Thyroid gland (tissue), 4 donors: ENCODE measurements around the gene LTN1. TPM values are rescaled to one million over a fixed set of nuclear protein-coding genes. Genes with fewer than 3 reads are reported as not detected.

Source experiments
- DNase-seq, 2 donors: peaks; one replicate each; pipeline ENCODE4 v3.0.0-alpha.2; 2019
- H3K27ac ChIP-seq, 3 donors: fragments of 200-600 bp; sonication (generic); 1 replicate in 2 of 3; 2 replicates in 1 of 3; pipeline ENCODE4 v1.5.1; 2016 to 2019; ENCODE audit warnings: mild to moderate bottlenecking in 1 of 3, moderate library complexity in 1 of 3
- H3K27me3 ChIP-seq: fragments of 200-600 bp; sonication (generic); one replicate; pipeline ENCODE4 v1.5.1; 2019
- H3K36me3 ChIP-seq, 2 donors: fragments of 200-600 bp; sonication (generic); one replicate each; pipeline ENCODE4 v1.5.1; 2016 to 2019
- H3K4me1 ChIP-seq, 2 donors: fragments of 200-600 bp; sonication (generic); one replicate each; pipeline ENCODE4 v1.5.1; 2017 to 2019
- H3K4me3 ChIP-seq, 3 donors: fragments of 200-600 bp; sonication (generic); replicated peaks in 1 of 3; 1 replicate in 2 of 3; 2 replicates in 1 of 3; pipeline ENCODE4 v1.5.1; 2016; ENCODE audit warnings: mild to moderate bottlenecking in 1 of 3
- H3K9me3 ChIP-seq: fragments of 200-600 bp; sonication (generic); one replicate; pipeline ENCODE4 v1.5.1; 2017
- POLR2A ChIP-seq, 2 donors: fragments of 450-650 bp; IDR thresholded peaks; one replicate each; pipeline ENCODE4 v1.6.1; 2017; ENCODE audit warnings: antibody characterized with exemption in 2 of 2, mild to moderate bottlenecking in 2 of 2, moderate library complexity in 1 of 2
- WGBS, 2 donors: methylation state at CpG; one replicate each; pipeline ENCODE4 v1.1.5; 2017; 5-methylcytosine and 5-hydroxymethylcytosine counted together
- intact Hi-C: fragments of 100-400 bp; cut with DNase I; formaldehyde crosslinking; loops from one replicate; pipeline ENCODE4 v1.15.1; 2023
- total RNA-seq, 4 donors: library from RNA; depleted of rRNA; stranded (reverse); fragments of >200 nt; gene quantifications; one replicate each; pipeline ENCODE4 v1.2.3, GENCODE V29; 2016
- TF ChIP-seq, protein P1 (sequence below), 6 experiments: fragments of 200-600 bp in 3 of 6; fragments of 450-650 bp in 3 of 6; sonication (generic) in 3 of 6; IDR thresholded peaks; one replicate each; pipeline ENCODE4 v1.5.1; 2016 to 2019; ENCODE audit warnings: antibody characterized with exemption in 6 of 6, mild to moderate bottlenecking in 2 of 6, inconsistent platforms in 1 of 6, moderate library complexity in 1 of 6

Gene LTN1, protein sequence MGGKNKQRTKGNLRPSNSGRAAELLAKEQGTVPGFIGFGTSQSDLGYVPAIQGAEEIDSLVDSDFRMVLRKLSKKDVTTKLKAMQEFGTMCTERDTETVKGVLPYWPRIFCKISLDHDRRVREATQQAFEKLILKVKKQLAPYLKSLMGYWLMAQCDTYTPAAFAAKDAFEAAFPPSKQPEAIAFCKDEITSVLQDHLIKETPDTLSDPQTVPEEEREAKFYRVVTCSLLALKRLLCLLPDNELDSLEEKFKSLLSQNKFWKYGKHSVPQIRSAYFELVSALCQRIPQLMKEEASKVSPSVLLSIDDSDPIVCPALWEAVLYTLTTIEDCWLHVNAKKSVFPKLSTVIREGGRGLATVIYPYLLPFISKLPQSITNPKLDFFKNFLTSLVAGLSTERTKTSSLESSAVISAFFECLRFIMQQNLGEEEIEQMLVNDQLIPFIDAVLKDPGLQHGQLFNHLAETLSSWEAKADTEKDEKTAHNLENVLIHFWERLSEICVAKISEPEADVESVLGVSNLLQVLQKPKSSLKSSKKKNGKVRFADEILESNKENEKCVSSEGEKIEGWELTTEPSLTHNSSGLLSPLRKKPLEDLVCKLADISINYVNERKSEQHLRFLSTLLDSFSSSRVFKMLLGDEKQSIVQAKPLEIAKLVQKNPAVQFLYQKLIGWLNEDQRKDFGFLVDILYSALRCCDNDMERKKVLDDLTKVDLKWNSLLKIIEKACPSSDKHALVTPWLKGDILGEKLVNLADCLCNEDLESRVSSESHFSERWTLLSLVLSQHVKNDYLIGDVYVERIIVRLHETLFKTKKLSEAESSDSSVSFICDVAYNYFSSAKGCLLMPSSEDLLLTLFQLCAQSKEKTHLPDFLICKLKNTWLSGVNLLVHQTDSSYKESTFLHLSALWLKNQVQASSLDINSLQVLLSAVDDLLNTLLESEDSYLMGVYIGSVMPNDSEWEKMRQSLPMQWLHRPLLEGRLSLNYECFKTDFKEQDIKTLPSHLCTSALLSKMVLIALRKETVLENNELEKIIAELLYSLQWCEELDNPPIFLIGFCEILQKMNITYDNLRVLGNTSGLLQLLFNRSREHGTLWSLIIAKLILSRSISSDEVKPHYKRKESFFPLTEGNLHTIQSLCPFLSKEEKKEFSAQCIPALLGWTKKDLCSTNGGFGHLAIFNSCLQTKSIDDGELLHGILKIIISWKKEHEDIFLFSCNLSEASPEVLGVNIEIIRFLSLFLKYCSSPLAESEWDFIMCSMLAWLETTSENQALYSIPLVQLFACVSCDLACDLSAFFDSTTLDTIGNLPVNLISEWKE (N-terminal part only)
- total RNA-seq: 10 to 100 TPM; 25.5 to 45.3 (median 28.8) TPM

- H3K27ac ChIP-seq: peak within 1 kb of the TSS; percentile 46 to 81 (median 79)
- peak; percentile 99 for DNase-seq
- H3K27me3 ChIP-seq: no peaks in the 10 kb centered on the region
- intact Hi-C loops: loop anchor here (5.0 kb wide), 1 partner anchor 35 kb away; no protein-coding TSS in a partner anchor
- WGBS, 2 donors: 1% methylated on average over 40 to 43 of the region's 43 CpGs
- TF ChIP-seq, protein P1, sequence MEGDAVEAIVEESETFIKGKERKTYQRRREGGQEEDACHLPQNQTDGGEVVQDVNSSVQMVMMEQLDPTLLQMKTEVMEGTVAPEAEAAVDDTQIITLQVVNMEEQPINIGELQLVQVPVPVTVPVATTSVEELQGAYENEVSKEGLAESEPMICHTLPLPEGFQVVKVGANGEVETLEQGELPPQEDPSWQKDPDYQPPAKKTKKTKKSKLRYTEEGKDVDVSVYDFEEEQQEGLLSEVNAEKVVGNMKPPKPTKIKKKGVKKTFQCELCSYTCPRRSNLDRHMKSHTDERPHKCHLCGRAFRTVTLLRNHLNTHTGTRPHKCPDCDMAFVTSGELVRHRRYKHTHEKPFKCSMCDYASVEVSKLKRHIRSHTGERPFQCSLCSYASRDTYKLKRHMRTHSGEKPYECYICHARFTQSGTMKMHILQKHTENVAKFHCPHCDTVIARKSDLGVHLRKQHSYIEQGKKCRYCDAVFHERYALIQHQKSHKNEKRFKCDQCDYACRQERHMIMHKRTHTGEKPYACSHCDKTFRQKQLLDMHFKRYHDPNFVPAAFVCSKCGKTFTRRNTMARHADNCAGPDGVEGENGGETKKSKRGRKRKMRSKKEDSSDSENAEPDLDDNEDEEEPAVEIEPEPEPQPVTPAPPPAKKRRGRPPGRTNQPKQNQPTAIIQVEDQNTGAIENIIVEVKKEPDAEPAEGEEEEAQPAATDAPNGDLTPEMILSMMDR (IDR thresholded peaks at IDR 0.05): no peak
- peak in 1 of 2 donors; percentile 68 for TF ChIP-seq POLR2A (IDR thresholded peaks at IDR 0.05)
- peaks cover 9 to 14% of the 10 kb centered on the region in 2 donors for H3K4me1 ChIP-seq
- H3K9me3 ChIP-seq: no peaks in the 10 kb centered on the region
- H3K4me3 ChIP-seq: peak within 1 kb of the TSS; percentile 45 to 79 (median 77)
- no peaks in the 10 kb centered on the region for H3K36me3 ChIP-seq
Observed at GRCh38 chr21:28992526-28993292, at the start of gene LTN1. LTN1 (minus strand) TSS chr21:28992877; CDS start chr21:28992805, 72 bp downstream.

DNA sequence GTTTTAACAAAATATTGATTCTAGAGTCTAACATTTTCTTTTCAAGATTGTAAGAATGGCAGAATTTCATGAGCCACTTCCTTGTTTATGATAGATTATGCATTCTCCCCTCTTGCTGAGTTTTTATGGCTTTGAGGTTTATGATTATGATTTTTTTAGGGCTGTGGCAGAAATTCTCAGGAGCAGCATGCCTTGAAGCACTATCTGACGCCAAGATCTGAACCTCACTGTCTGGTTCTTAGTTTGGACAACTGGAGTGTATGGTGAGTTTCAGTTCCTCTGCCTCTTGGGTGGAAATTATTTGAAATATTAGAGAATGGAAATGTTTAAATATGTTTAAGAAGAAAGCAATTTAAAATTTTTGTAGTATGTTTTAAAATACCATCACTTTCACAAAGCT, 42.0 kb upstream of the LTN1 start:
- 48 to 81% methylated on average over 1 of the region's 1 CpG for WGBS, 2 donors
- no peak overlapping the region for H3K4me3 ChIP-seq
- intact Hi-C loops: no loop called here
- H3K27me3 ChIP-seq: no peaks in the 10 kb centered on the region
- no peak overlapping the region for H3K27ac ChIP-seq
- no peak for DNase-seq
- H3K9me3 ChIP-seq: no peaks in the 10 kb centered on the region
- TF ChIP-seq, protein P1 (IDR thresholded peaks at IDR 0.05): no peak
- TF ChIP-seq POLR2A (IDR thresholded peaks at IDR 0.05): no peak
- peaks cover 60 to 66% of the 10 kb centered on the region in 2 donors for H3K36me3 ChIP-seq
- peaks cover 0 to 3% of the 10 kb centered on the region in 2 donors for H3K4me1 ChIP-seq

DNA sequence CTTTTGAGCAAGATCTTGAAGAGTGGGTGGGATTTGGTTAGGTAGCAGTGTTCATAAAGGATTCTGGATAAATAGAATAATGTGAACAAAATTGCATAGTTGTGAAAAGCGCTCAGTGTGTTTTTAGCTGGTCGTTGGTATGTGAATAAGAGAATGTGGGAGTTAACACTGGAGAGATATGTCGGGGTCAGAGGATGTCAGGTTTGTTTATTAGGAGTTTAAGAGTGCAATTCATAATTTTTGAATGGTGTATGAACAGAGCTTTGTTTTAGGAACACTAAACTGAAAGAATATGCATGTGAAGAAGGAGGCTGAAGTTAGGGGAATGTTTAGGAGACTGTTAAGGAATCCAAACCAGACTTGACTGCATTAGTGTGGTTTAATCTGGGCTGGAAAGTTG, 41.2 kb upstream of the LTN1 start:
- WGBS, 2 donors: 91 to 93% methylated on average over 3 of the region's 3 CpGs
- Histone ChIP-seq H3K4me3 (no peak overlapping the region), H3K4me1 (peaks cover 0 to 3% of the 10 kb centered on the region in 2 donors), H3K9me3 (no peaks in the 10 kb centered on the region), H3K36me3 (peaks cover 52 to 58% of the 10 kb centered on the region in 2 donors), H3K27me3 (no peaks in the 10 kb centered on the region), H3K27ac (no peak overlapping the region)
- DNase-seq: no peak
- TF ChIP-seq, protein P1 (IDR thresholded peaks at IDR 0.05): no peak
- no peak for TF ChIP-seq POLR2A (IDR thresholded peaks at IDR 0.05)
- intact Hi-C loops: no loop called here

DNA sequence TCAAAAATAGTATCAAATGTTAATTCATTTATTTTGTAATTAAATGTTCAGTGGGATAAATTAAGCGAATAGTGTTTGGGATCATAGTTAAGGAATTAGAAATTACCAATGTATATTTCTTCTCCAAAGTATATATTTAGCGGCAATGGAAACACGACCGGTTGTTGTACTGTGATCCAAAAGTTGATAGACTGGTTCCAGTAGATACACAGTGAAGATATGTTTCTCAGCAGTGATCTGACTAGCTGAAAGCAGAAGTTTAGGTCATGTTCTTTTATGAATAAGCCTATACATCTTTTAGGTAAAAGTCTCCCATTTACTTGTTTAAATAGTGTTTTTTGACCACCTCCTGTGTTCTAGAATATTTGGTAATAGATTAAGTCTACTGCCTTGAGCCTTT, 40.6 kb upstream of the LTN1 start:
- H3K36me3 ChIP-seq: peaks cover 47 to 52% of the 10 kb centered on the region in 2 donors
- no peaks in the 10 kb centered on the region for H3K9me3 ChIP-seq
- H3K4me1 ChIP-seq: peaks cover 0 to 3% of the 10 kb centered on the region in 2 donors
- H3K27me3 ChIP-seq: no peaks in the 10 kb centered on the region
- intact Hi-C loops: no loop called here
- no peak for TF ChIP-seq POLR2A (IDR thresholded peaks at IDR 0.05)
- TF ChIP-seq, protein P1 (IDR thresholded peaks at IDR 0.05): no peak
- no peak for DNase-seq
- 70% methylated on average over 4 of the region's 4 CpGs for WGBS, 2 donors
- no peak overlapping the region for H3K4me3 ChIP-seq
- no peak overlapping the region for H3K27ac ChIP-seq
